HEK293 (cell line): ENCODE measurements around the gene OR6B1.

ENCODE experiments used
- CTCF ChIP-seq: fragments of 450-650 bp; formaldehyde crosslinking; IDR thresholded peaks from 2 replicates; pipeline ENCODE4 v1.5.1; 2016; ENCODE audit warnings: missing biosample characterization, missing genetic modification characterization
- REPIN1 ChIP-seq: fragments of 450-650 bp; formaldehyde crosslinking; IDR thresholded peaks from 2 replicates; pipeline ENCODE4 v1.5.1; 2017; ENCODE audit warnings: missing biosample characterization, missing genetic modification characterization, low read depth
- SP2 ChIP-seq: fragments of 450-650 bp; formaldehyde crosslinking; IDR thresholded peaks from 2 replicates; pipeline ENCODE4 v1.5.1; 2016; ENCODE audit warnings: missing biosample characterization, missing genetic modification characterization
- ZBTB17 ChIP-seq: fragments of 450-650 bp; formaldehyde crosslinking; IDR thresholded peaks from 2 replicates; pipeline ENCODE4 v1.5.1; 2016; ENCODE audit warnings: missing biosample characterization, missing genetic modification characterization
- ZNF138 ChIP-seq: fragments of 450-650 bp; formaldehyde crosslinking; IDR thresholded peaks from 2 replicates; pipeline ENCODE4 v1.5.1; 2016; ENCODE audit warnings: missing biosample characterization, missing genetic modification characterization, borderline replicate concordance
- ZNF174 ChIP-seq: fragments of 450-650 bp; formaldehyde crosslinking; IDR thresholded peaks from 2 replicates; pipeline ENCODE4 v1.5.0; 2017; ENCODE audit warnings: missing biosample characterization, mild to moderate bottlenecking, missing genetic modification characterization
- ZNF350 ChIP-seq: fragments of 450-650 bp; formaldehyde crosslinking; IDR thresholded peaks from 2 replicates; pipeline ENCODE4 v1.5.0; 2017; ENCODE audit warnings: missing biosample characterization, mild to moderate bottlenecking, missing genetic modification characterization
- ZNF501 ChIP-seq: fragments of 450-650 bp; formaldehyde crosslinking; IDR thresholded peaks from 2 replicates; pipeline ENCODE4 v1.5.1; 2016; ENCODE audit warnings: missing biosample characterization, missing genetic modification characterization
- ZNF510 ChIP-seq: fragments of 450-650 bp; formaldehyde crosslinking; IDR thresholded peaks from 2 replicates; pipeline ENCODE4 v1.5.1; 2018; ENCODE audit warnings: mild to moderate bottlenecking, missing genetic modification characterization, missing biosample characterization; ENCODE audit not compliant: insufficient replicate concordance
- ZNF529 ChIP-seq: fragments of 450-650 bp; formaldehyde crosslinking; IDR thresholded peaks from 2 replicates; pipeline ENCODE4 v1.5.1; 2017; ENCODE audit warnings: missing genetic modification characterization, missing biosample characterization; ENCODE audit not compliant: insufficient replicate concordance
- ZNF626 ChIP-seq: fragments of 450-650 bp; sonication (Bioruptor Pico); formaldehyde crosslinking; IDR thresholded peaks from 2 replicates; pipeline ENCODE4 v1.5.1; 2018; ENCODE audit warnings: missing biosample characterization, missing genetic modification characterization, inconsistent platforms
- ZNF645 ChIP-seq: fragments of 450-650 bp; formaldehyde crosslinking; IDR thresholded peaks from 2 replicates; pipeline ENCODE4; 2016; ENCODE audit warnings: missing biosample characterization, missing genetic modification characterization
- ZNF776 ChIP-seq: fragments of 450-650 bp; formaldehyde crosslinking; IDR thresholded peaks from 2 replicates; pipeline ENCODE4 v1.5.0; 2017; ENCODE audit warnings: missing biosample characterization, missing genetic modification characterization, borderline replicate concordance

GRCh38 chr7:143965280-143965679 lies 34.8 kb upstream of the OR6B1 start:
- TF ChIP-seq ZNF350 (tag by site-specific recombination) (no peak), CTCF (tag by site-specific recombination) (no peak), ZNF776 (tag by site-specific recombination) (no peak), SP2 (tag by site-specific recombination) (no peak), ZBTB17 (tag by site-specific recombination) (no peak), ZNF626 (tag by site-specific recombination) (no peak), ZNF510 (no peak), ZNF138 (tag by site-specific recombination) (no peak), ZNF501 (tag by site-specific recombination) (no peak), ZNF174 (no peak), REPIN1 (tag by site-specific recombination) (no peak), ZNF645 (tag by site-specific recombination) (no peak), ZNF529 (tag by site-specific recombination) (no peak)
